Dendritic cell treated with granulocyte-macrophage colony-stimulating factor and Interleukin-4, amounts not matched to agents 40 ng/mL and 50 ng/mL, for 4 days (primary cell): ENCODE measurements around the gene NAT9.

Experiments
- H3K27ac Mint-ChIP-seq: one replicate; pipeline ENCODE4 v1.8.0; 2022; ENCODE audit warnings: mild to moderate bottlenecking, mixed read lengths
- H3K27me3 Mint-ChIP-seq: one replicate; pipeline ENCODE4 v1.8.0; 2022; ENCODE audit warnings: mild to moderate bottlenecking, mixed read lengths
- H3K36me3 Mint-ChIP-seq: one replicate; pipeline ENCODE4 v1.8.0; 2022; ENCODE audit warnings: low read depth, mixed read lengths
- H3K4me1 Mint-ChIP-seq: one replicate; pipeline ENCODE4 v1.8.0; 2022; ENCODE audit warnings: low read depth, mixed read lengths
- H3K4me3 Mint-ChIP-seq: one replicate; pipeline ENCODE4 v1.8.0; 2022; ENCODE audit warnings: mild to moderate bottlenecking, moderate library complexity, mixed read lengths
- H3K9me3 Mint-ChIP-seq: one replicate; pipeline ENCODE4 v1.8.0; 2022; ENCODE audit warnings: mixed read lengths
- intact Hi-C: fragments of 100-400 bp; cut with micrococcal nuclease; formaldehyde crosslinking; loops from one replicate; pipeline ENCODE4 v1.15.0; 2022

NAT9 gene

GRCh38 chr17:74723891-74724290 lies 52.3 kb downstream of the NAT9 start:
- intact Hi-C loops = no loop called here
- H3K9me3 Mint-ChIP-seq = no peaks in the 10 kb centered on the region
- no peaks in the 10 kb centered on the region for H3K36me3 Mint-ChIP-seq
- no peak overlapping the region for H3K4me3 Mint-ChIP-seq
- peaks cover 8% of the 10 kb centered on the region for H3K4me1 Mint-ChIP-seq
- H3K27me3 Mint-ChIP-seq = peaks cover 12% of the 10 kb centered on the region
- no peak overlapping the region for H3K27ac Mint-ChIP-seq

DNA sequence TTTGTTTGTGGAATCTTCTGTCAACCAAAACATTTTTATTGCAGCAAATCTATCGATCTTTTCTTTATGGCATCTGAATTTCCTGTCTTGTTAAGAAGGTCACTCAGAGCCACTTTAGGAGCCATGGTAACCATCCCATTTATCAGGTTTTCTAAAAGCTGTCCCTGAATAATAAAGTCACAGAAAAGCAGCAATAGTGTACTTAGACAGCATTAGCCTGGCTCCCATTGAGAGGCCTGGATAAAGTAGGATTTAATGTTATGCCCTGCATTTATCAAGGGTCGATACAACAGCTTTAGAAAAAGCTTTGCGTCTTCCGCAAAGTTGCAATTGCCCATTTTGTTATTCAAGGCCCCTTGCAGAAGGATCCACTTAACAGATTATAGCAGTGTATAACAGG lies 53.4 kb downstream of the NAT9 start:
- no peaks in the 10 kb centered on the region for H3K36me3 Mint-ChIP-seq
- H3K4me3 Mint-ChIP-seq = no peak overlapping the region
- H3K9me3 Mint-ChIP-seq = no peaks in the 10 kb centered on the region
- H3K27me3 Mint-ChIP-seq = peaks cover 12% of the 10 kb centered on the region
- intact Hi-C loops = no loop called here
- H3K27ac Mint-ChIP-seq = no peak overlapping the region
- peaks cover 8% of the 10 kb centered on the region for H3K4me1 Mint-ChIP-seq
